GM12878 (cell line): ENCODE data around the gene SPEG. TPM values are rescaled to one million over a fixed set of nuclear protein-coding genes. Genes with fewer than 3 reads are reported as not detected.

Experiments used
- ATAC-seq: fragments of 200-7000 bp; cut with Tn5 transposase; 3 replicates; pipeline ENCODE4 v1.9.1; 2020; ENCODE audit warnings: mild to moderate bottlenecking, moderate library complexity
- BruUV-seq: library from RNA; stranded (reverse); fragments of 400-500 nt; replicated peaks from 2 replicates; lab custom pipeline; 2021; lab: Mats Ljungman, UMichigan
- CTCF ChIA-PET: fragments of 300-600 bp; sonication (Branson Sonifier 250); formaldehyde crosslinking; extraction: SDS; loops from one replicate; lab custom pipeline; 2021; ENCODE audit warnings: inconsistent platforms; lab: Yijun Ruan, JAX
- POLR2A ChIA-PET: fragments of 350-600 bp; formaldehyde crosslinking; extraction: SDS; loops from one replicate; lab custom pipeline; 2021; ENCODE audit warnings: inconsistent platforms; lab: Charles Lee
- RAD21 ChIA-PET: fragments of 300-600 bp; sonication (Branson Sonifier 250); formaldehyde crosslinking; loops from one replicate; lab custom pipeline; 2023; ENCODE audit warnings: antibody characterized with exemption; ENCODE audit not compliant: unreplicated experiment; lab: Charles Lee
- SMC1A ChIA-PET: fragments of 300-600 bp; sonication (Branson Sonifier 250); formaldehyde crosslinking; loops from one replicate; lab custom pipeline; 2023; ENCODE audit not compliant: unreplicated experiment, uncharacterized antibody; lab: Charles Lee
- DNase-seq: peaks from one replicate; pipeline ENCODE4 v3.0.0-alpha.2; 2011; ENCODE audit warnings: low read depth, low spot score
- FAIRE-seq: peaks from 3 replicates; lab custom pipeline; 2011; peaks lifted over from hg19 to GRCh38; lab: Jason Lieb, UNC
- H2AFZ ChIP-seq: 2 replicates; pipeline ENCODE4 v1.6.0; 2011; ENCODE audit warnings: low read depth, low read length, control low read depth; ENCODE audit not compliant: control insufficient read depth
- H3K27ac ChIP-seq: 2 replicates; pipeline ENCODE4 v1.5.1; 2011; ENCODE audit warnings: control low read depth; ENCODE audit not compliant: control insufficient read depth, insufficient read depth
- H3K27me3 ChIP-seq, 2 experiments: replicated peaks in 1 of 2; 2 replicates each; pipeline versions ENCODE4 v1.6.0 to v1.6.1; 2011; ENCODE audit warnings: low read length in 1 of 2; ENCODE audit not compliant: control insufficient read depth in 2 of 2, insufficient read depth in 2 of 2
- H3K36me3 ChIP-seq, 2 experiments: 2 replicates each; pipeline ENCODE4 v1.5.1; 2011; ENCODE audit warnings: low read length in 1 of 2; ENCODE audit not compliant: control insufficient read depth in 2 of 2, insufficient read depth in 2 of 2
- H3K4me1 ChIP-seq: 2 replicates; pipeline ENCODE4 v1.6.1; 2011; ENCODE audit warnings: mild to moderate bottlenecking, low read length, moderate library complexity, mixed read lengths; ENCODE audit not compliant: control insufficient read depth, insufficient read depth
- H3K4me2 ChIP-seq: 2 replicates; pipeline ENCODE4 v1.6.0; 2011; ENCODE audit warnings: control low read depth; ENCODE audit not compliant: control insufficient read depth, insufficient read depth
- H3K4me3 ChIP-seq: fragments of 200-600 bp; sonication (generic); 2 replicates; pipeline ENCODE4 v1.5.1; 2016
- H3K79me2 ChIP-seq: 2 replicates; pipeline ENCODE4 v1.6.0; 2011; ENCODE audit warnings: low read length; ENCODE audit not compliant: control insufficient read depth, insufficient read depth
- H3K9ac ChIP-seq: 2 replicates; pipeline ENCODE4 v1.8.0; 2011; ENCODE audit warnings: low read length, control low read depth, mixed read lengths; ENCODE audit not compliant: control insufficient read depth, insufficient read depth
- H3K9me3 ChIP-seq: replicated peaks from 3 replicates; pipeline ENCODE4 v1.5.1; 2011; ENCODE audit warnings: mild to moderate bottlenecking, low read length; ENCODE audit not compliant: control insufficient read depth, insufficient read depth
- H4K20me1 ChIP-seq: 2 replicates; pipeline ENCODE4 v1.6.0; 2011; ENCODE audit not compliant: control insufficient read depth, insufficient read depth
- CHD4 ChIP-seq: fragments of 200-600 bp; sonication (generic); IDR thresholded peaks from 2 replicates; pipeline ENCODE4 v1.6.1; 2016; ENCODE audit warnings: mild to moderate bottlenecking
- CTCF ChIP-seq, 3 experiments: IDR thresholded peaks in 2 of 3; conservative IDR thresholded peaks in 1 of 3; 2 replicates each; pipeline ENCODE4 v1.5.1; 2011; ENCODE audit warnings: low read depth in 3 of 3, low read length in 3 of 3, mild to moderate bottlenecking in 3 of 3, control low read depth in 2 of 3, moderate library complexity in 2 of 3, inconsistent platforms in 1 of 3, mixed read lengths in 1 of 3; ENCODE audit not compliant: control insufficient read depth in 2 of 3, insufficient read depth in 1 of 3; ENCODE audit errors: extremely low read depth in 1 of 3
- GATAD2B ChIP-seq: fragments of 450-650 bp; conservative IDR thresholded peaks from 2 replicates; pipeline ENCODE4 v1.6.1; 2017; ENCODE audit warnings: low read depth, mild to moderate bottlenecking, moderate library complexity
- HDGF ChIP-seq: fragments of 450-650 bp; IDR thresholded peaks from 2 replicates; pipeline ENCODE4 v1.6.1; 2016; ENCODE audit warnings: antibody characterized with exemption
- IRF5 ChIP-seq: fragments of 450-650 bp; IDR thresholded peaks from 2 replicates; pipeline ENCODE4 v1.6.1; 2017; ENCODE audit warnings: borderline replicate concordance
- KLF5 ChIP-seq: fragments of 450-650 bp; IDR thresholded peaks from 2 replicates; pipeline ENCODE4 v1.6.1; 2014; ENCODE audit warnings: mild to moderate bottlenecking; ENCODE audit not compliant: partially characterized antibody
- NBN ChIP-seq: fragments of 450-650 bp; IDR thresholded peaks from 2 replicates; pipeline ENCODE4 v1.6.1; 2016
- RUNX3 ChIP-seq: IDR thresholded peaks from 2 replicates; pipeline ENCODE4 v1.6.1; 2012; ENCODE audit warnings: low read length, inconsistent platforms
- TCF12 ChIP-seq: IDR thresholded peaks from 2 replicates; pipeline ENCODE4 v1.6.1; 2011; ENCODE audit warnings: low read depth, mild to moderate bottlenecking, low read length
- YBX1 ChIP-seq: fragments of 450-650 bp; IDR thresholded peaks from 2 replicates; pipeline ENCODE4 v1.6.1; 2016; ENCODE audit warnings: antibody characterized with exemption
- ZBTB4 ChIP-seq: fragments of 450-650 bp; formaldehyde crosslinking; IDR thresholded peaks from 2 replicates; pipeline ENCODE4 v1.4.0; 2022; ENCODE audit warnings: mild to moderate bottlenecking, moderate library complexity
- WGBS: methylation state at CpG from one replicate; pipeline ENCODE4 v1.1.6; 2016; ENCODE audit warnings: low lambda C conversion rate; ENCODE audit not compliant: insufficient replicate concordance, insufficient coverage; ENCODE audit errors: missing lambda C conversion rate; 5-methylcytosine and 5-hydroxymethylcytosine counted together
- in situ Hi-C: fragments of 300-500 bp; cut with MboI; formaldehyde crosslinking; loops from 9 replicates; pipeline ENCODE4 v1.14.3; 2018; ENCODE audit warnings: mixed read lengths
- intact Hi-C: fragments of 100-400 bp; cut with micrococcal nuclease; formaldehyde crosslinking; loops from one replicate; pipeline ENCODE4 v1.14.2; 2022; ENCODE audit not compliant: unreplicated experiment
- polyA plus RNA-seq, 11 experiments: library from polyadenylated mRNA; depleted of rRNA in 4 of 11; unstranded in 6 of 11; stranded (reverse) in 5 of 11; fragments of >200 nt; fragmentation: Nextera tagmentation in 4 of 11; fragmentation: Illumina TruSeq in 1 of 11; extraction: Ambion mirVana in 4 of 11; extraction: Trizol in 1 of 11; gene quantifications; 1 replicate in 1 of 11; 2 replicates in 10 of 11; pipeline versions ENCODE4 v1.2.1 to v1.2.3, GENCODE V29; 2011 to 2016; ENCODE audit warnings: inconsistent platforms in 2 of 11, missing spikeins in 2 of 11, low read depth in 1 of 11
- total RNA-seq, 4 experiments: library from RNA; depleted of rRNA in 3 of 4; stranded (reverse); fragments of >200 nt in 3 of 4; fragmentation: Illumina TruSeq in 1 of 4; extraction: Trizol in 1 of 4; gene quantifications; 2 replicates each; pipeline versions ENCODE4 v1.2.1 to v1.2.3, GENCODE V29; 2013 to 2021
- TF ChIP-seq, protein P1 (sequence below): IDR thresholded peaks from 2 replicates; pipeline ENCODE4 v1.6.1; 2012; ENCODE audit warnings: low read depth, low read length, improper control_type of control experiment
- TF ChIP-seq, protein P2 (sequence below): fragments of 450-650 bp; IDR thresholded peaks from 2 replicates; pipeline ENCODE4 v1.6.1; 2017; ENCODE audit warnings: mild to moderate bottlenecking, moderate library complexity

SPEG gene
- total and polyA plus RNA-seq, 10 of the 15 experiments (the other 5 are each of a cell fraction or from before 2014, with no cell fraction given): 0.03 to 0.28 TPM; not detected in 8

DNA sequence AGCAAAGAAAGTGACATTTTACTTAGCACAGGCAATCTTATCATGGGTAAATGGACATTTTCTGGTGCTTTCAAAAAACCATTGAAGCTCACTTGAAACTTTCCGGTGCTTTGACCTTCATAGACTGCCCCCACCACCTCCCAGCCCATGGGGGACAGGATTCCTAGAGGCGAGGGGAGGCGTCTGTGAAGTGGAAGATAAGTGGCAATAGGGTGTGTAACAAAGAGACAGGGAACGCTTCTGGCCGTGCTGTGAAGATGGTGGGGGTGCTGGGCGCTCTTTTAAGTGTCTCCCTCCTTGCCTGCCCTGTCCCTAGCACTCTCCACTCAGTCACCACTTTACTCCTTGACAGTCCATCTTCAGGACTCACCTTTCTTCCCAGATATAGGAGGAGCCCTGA, 40.6 kb downstream of the SPEG start:
- ChIA-PET RAD21 (interaction anchor here (0.7 kb wide), 1 partner anchor 323 kb away, joined by 3 read pairs; no protein-coding TSS in a partner anchor), SMC1A (no interaction called here), CTCF (interaction anchor here (0.8 to 4.0 kb wide), 2 partner anchors 25 to 53 kb away, joined by 4 to 25 read pairs; no protein-coding TSS in a partner anchor), POLR2A (no interaction called here)
- ATAC-seq (no peak), DNase-seq (no peak), FAIRE-seq (no peak)
- WGBS: 12% methylated on average over 6 of the region's 6 CpGs
- H3K4me3 ChIP-seq: no peak overlapping the region
- intact Hi-C loops (loop anchor here (10.0 kb wide), 1 partner anchor 160 kb away; no protein-coding TSS in a partner anchor), in situ Hi-C loops (no loop called here)
- no peaks in the 10 kb centered on the region for H3K36me3 ChIP-seq
- H3K9me3 ChIP-seq: no peaks in the 10 kb centered on the region
- no peaks in the 10 kb centered on the region; a peak in 2 of 4 replicates for H3K27me3 ChIP-seq
- no peak overlapping the region for H3K9ac ChIP-seq
- no peak overlapping the region for H2AFZ ChIP-seq
- no peaks in the 10 kb centered on the region for H3K79me2 ChIP-seq
- H3K27ac ChIP-seq: no peak overlapping the region
- no peaks in the 10 kb centered on the region for H3K4me1 ChIP-seq
- H3K4me2 ChIP-seq: no peak overlapping the region
- no peaks in the 10 kb centered on the region for H4K20me1 ChIP-seq
- no TSS peak for BruUV-seq
- TF ChIP-seq CHD4 (no peak), GATAD2B (no peak), HDGF (no peak), RUNX3 (no peak), NBN (no peak), CTCF (IDR thresholded peaks at IDR 0.05 in 2 of 3, conservative IDR thresholded peaks at IDR 0.05 in 1 of 3; ENCODE audit: control insufficient read depth in 2 of 3, extremely low read depth in 1 of 3, insufficient read depth in 1 of 3, low read depth in 3 of 3, low read length in 3 of 3) (no peak), YBX1 (no peak), TCF12 (no peak), IRF5 (no peak), KLF5 (no peak), ZBTB4 (CRISPR knock-in tag) (no peak)
- TF ChIP-seq, protein P1, sequence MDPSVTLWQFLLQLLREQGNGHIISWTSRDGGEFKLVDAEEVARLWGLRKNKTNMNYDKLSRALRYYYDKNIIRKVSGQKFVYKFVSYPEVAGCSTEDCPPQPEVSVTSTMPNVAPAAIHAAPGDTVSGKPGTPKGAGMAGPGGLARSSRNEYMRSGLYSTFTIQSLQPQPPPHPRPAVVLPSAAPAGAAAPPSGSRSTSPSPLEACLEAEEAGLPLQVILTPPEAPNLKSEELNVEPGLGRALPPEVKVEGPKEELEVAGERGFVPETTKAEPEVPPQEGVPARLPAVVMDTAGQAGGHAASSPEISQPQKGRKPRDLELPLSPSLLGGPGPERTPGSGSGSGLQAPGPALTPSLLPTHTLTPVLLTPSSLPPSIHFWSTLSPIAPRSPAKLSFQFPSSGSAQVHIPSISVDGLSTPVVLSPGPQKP: no peak
- TF ChIP-seq, protein P2, sequence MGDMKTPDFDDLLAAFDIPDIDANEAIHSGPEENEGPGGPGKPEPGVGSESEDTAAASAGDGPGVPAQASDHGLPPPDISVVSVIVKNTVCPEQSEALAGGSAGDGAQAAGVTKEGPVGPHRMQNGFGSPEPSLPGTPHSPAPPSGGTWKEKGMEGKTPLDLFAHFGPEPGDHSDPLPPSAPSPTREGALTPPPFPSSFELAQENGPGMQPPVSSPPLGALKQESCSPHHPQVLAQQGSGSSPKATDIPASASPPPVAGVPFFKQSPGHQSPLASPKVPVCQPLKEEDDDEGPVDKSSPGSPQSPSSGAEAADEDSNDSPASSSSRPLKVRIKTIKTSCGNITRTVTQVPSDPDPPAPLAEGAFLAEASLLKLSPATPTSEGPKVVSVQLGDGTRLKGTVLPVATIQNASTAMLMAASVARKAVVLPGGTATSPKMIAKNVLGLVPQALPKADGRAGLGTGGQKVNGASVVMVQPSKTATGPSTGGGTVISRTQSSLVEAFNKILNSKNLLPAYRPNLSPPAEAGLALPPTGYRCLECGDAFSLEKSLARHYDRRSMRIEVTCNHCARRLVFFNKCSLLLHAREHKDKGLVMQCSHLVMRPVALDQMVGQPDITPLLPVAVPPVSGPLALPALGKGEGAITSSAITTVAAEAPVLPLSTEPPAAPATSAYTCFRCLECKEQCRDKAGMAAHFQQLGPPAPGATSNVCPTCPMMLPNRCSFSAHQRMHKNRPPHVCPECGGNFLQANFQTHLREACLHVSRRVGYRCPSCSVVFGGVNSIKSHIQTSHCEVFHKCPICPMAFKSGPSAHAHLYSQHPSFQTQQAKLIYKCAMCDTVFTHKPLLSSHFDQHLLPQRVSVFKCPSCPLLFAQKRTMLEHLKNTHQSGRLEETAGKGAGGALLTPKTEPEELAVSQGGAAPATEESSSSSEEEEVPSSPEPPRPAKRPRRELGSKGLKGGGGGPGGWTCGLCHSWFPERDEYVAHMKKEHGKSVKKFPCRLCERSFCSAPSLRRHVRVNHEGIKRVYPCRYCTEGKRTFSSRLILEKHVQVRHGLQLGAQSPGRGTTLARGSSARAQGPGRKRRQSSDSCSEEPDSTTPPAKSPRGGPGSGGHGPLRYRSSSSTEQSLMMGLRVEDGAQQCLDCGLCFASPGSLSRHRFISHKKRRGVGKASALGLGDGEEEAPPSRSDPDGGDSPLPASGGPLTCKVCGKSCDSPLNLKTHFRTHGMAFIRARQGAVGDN: no peak
